DMS 273 (cell line): Measurements from ENCODE around the gene LRRC28.

Experiments
- DNase-seq: peaks from one replicate; lab custom pipeline; 2025; ENCODE audit not compliant: unreplicated experiment; lab: John Stamatoyannopoulos, UW

Gene LRRC28

GRCh38 chr15:99414755-99415731 lies 163.8 kb downstream of the LRRC28 start:
- DNase-seq: no peak

GRCh38 chr15:99416191-99417188 lies 165.2 kb downstream of the LRRC28 start:
- no peak for DNase-seq

GRCh38 chr15:99421172-99421656 lies 169.9 kb downstream of the LRRC28 start:
- DNase-seq: no peak

GRCh38 chr15:99421758-99422157 lies 170.5 kb downstream of the LRRC28 start:
- DNase-seq: no peak

GRCh38 chr15:99423186-99424130 lies 172.2 kb downstream of the LRRC28 start:
- DNase-seq: no peak

- DNase-seq: no peak
Observed at GRCh38 chr15:99424131-99424571, 172.9 kb downstream of the LRRC28 start.

GRCh38 chr15:99424978-99425656 lies 173.8 kb downstream of the LRRC28 start:
- DNase-seq: no peak

- DNase-seq: peak; percentile 3
Observed at GRCh38 chr15:99425657-99426301, 174.5 kb downstream of the LRRC28 start.

GRCh38 chr15:99426431-99427105 lies 175.3 kb downstream of the LRRC28 start:
- no peak for DNase-seq

GRCh38 chr15:99427210-99427609 lies 175.9 kb downstream of the LRRC28 start:
- DNase-seq: no peak

GRCh38 chr15:99427668-99428361 lies 176.5 kb downstream of the LRRC28 start:
- no peak for DNase-seq

GRCh38 chr15:99429681-99430081 lies 178.4 kb downstream of the LRRC28 start:
- DNase-seq: no peak

- no peak for DNase-seq
Observed at GRCh38 chr15:99430881-99431401, 179.7 kb downstream of the LRRC28 start.

- no peak for DNase-seq
Observed at GRCh38 chr15:99431661-99432091, 180.4 kb downstream of the LRRC28 start.

- DNase-seq: no peak
Observed at GRCh38 chr15:99432271-99433025, 181.2 kb downstream of the LRRC28 start.

- no peak for DNase-seq
Observed at GRCh38 chr15:99433026-99433756, 181.9 kb downstream of the LRRC28 start.
